Skeletal muscle tissue (tissue), 4 donors: ENCODE measurements around the gene KATNBL1. TPM values are rescaled to one million over a fixed set of nuclear protein-coding genes. Genes with fewer than 3 reads are reported as not detected.
"Not testable (repeated sequence)": the region's sequence is repeated elsewhere in the genome, so short reads cannot be mapped to it uniquely, and the experiment has no call there.

Experiments used
- H3K27ac ChIP-seq: one replicate; pipeline ENCODE4 v1.7.0; 2013; ENCODE audit warnings: mild to moderate bottlenecking, low read depth, low read length, inconsistent platforms
- H3K27me3 ChIP-seq, 3 donors: one replicate each; pipeline ENCODE4 v1.7.0; 2013; ENCODE audit warnings: low read length in 3 of 3; ENCODE audit not compliant: control insufficient read depth in 3 of 3, insufficient read depth in 3 of 3
- H3K36me3 ChIP-seq, 3 donors: one replicate each; pipeline ENCODE4 v1.7.0; 2013; ENCODE audit warnings: low read length in 3 of 3; ENCODE audit not compliant: control insufficient read depth in 3 of 3, insufficient read depth in 3 of 3
- H3K4me1 ChIP-seq, 3 donors: one replicate each; pipeline ENCODE4 v1.7.0; 2013; ENCODE audit warnings: low read length in 3 of 3, mild to moderate bottlenecking in 3 of 3; ENCODE audit not compliant: control insufficient read depth in 3 of 3, insufficient read depth in 3 of 3
- H3K4me3 ChIP-seq, 3 donors: one replicate each; pipeline ENCODE4 v1.7.0; 2013; ENCODE audit warnings: low read length in 3 of 3
- H3K9ac ChIP-seq, 3 donors: one replicate each; pipeline ENCODE4 v1.7.0; 2013; ENCODE audit warnings: low read length in 3 of 3, mild to moderate bottlenecking in 3 of 3, moderate library complexity in 2 of 3, low read depth in 1 of 3
- H3K9me3 ChIP-seq, 3 donors: one replicate each; pipeline ENCODE4 v1.7.0; 2013; ENCODE audit warnings: low read length in 3 of 3; ENCODE audit not compliant: control insufficient read depth in 3 of 3
- total RNA-seq: library from RNA; depleted of rRNA; stranded (reverse); fragments of >200 nt; gene quantifications from one replicate; pipeline ENCODE4 v1.2.3, GENCODE V29; 2014
- donor health status: Osteomylitis.

Gene KATNBL1
- total RNA-seq, 1 donor from 2014 or later: 93.4 TPM

DNA sequence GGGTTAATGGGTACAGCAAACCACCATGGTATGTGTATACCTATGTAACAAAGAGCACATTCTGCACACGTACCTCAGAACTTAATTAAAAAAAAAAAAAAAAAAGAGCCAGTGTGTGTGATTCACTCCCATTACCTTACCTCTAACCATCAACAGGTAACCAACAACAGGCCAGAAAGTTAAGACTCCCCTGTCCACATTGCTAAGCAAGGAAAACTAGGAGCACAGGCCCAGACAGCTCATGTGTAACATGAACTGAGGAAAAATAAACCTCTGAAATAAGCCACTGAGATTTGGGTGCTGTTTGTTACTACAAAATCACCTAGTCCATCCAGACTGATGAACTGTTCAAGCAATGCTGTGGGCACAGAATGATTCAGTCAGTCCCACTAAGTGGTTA is 6.0 kb downstream of the KATNBL1 start:
- no peak overlapping the region for H3K9ac ChIP-seq
- no peaks in the 10 kb centered on the region for H3K27me3 ChIP-seq
- H3K4me3 ChIP-seq: no peak overlapping the region
- H3K9me3 ChIP-seq: no peaks in the 10 kb centered on the region
- H3K27ac ChIP-seq: no peak overlapping the region
- peaks cover 0 to 4% (median 0%) of the 10 kb centered on the region in 3 donors for H3K36me3 ChIP-seq
- H3K4me1 ChIP-seq: peaks cover 4 to 7% (median 4%) of the 10 kb centered on the region in 3 donors

DNA sequence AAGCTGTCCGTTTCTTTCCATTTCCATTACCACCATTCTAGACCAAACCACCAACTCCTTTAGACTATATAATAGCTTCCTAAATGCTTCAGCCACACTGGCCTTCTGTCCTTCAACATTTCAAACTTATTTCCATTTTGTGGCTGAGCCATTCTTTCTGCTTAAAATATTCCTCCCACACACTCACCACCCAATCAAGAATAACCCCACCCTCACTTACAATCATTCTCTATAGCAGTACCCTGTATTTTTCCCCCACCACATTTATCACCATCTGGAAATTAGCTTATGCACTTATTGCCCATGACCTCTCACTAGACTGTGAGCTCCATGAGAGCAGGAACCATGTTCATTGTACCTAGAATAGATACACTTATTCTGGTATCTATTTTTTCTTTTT is 6.6 kb downstream of the KATNBL1 start:
- Histone ChIP-seq H3K27ac (no peak overlapping the region), H3K4me1 (peaks cover 0 to under 1% (median 0%) of the 10 kb centered on the region in 3 donors), H3K9me3 (no peaks in the 10 kb centered on the region), H3K27me3 (no peaks in the 10 kb centered on the region), H3K4me3 (no peak overlapping the region), H3K36me3 (peaks cover 0 to 4% (median 0%) of the 10 kb centered on the region in 3 donors), H3K9ac (no peak overlapping the region)

DNA sequence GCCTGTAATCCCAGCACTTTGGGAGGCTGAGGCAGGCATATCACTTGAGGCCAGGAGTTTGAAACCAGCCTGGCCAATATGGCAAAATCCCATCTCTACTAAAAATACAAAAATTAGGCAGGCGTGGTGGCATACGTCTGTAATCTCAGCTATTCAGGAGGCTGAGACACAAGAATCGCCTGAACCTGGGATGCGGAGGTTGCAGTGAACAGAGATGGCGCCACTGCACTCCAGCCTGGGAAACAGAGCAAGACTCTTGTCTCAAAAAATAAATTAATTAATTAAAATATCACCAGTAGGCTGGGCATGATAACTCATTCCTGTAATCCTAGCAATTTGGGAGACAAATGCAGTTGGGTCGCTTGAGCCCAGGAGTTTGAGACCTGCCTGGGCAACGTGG is 16.6 kb downstream of the KATNBL1 start:
- not testable (repeated sequence) for H3K4me3 ChIP-seq, H3K4me1 ChIP-seq, H3K36me3 ChIP-seq, H3K27me3 ChIP-seq, H3K9me3 ChIP-seq, H3K9ac ChIP-seq, H3K27ac ChIP-seq

DNA sequence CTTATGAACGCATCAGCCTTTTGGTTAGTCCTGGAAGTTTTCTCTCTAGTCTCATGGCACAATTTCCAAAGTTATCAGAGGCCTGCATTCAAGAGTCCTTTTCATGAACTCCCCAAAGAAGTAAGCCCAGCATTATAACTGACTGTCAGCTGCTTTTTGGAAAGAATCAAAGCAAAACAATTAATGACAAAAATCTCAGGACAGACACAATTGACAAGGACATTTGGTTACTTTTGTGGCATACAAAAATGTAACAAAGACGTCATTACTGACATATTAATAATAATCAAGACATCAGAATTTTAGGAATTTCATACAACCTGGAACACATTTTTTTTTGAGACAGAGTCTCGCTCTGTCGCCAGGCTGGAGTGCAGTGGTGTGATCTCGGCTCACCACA is 21.2 kb downstream of the KATNBL1 start:
- no peak overlapping the region for H3K9ac ChIP-seq
- no peaks in the 10 kb centered on the region for H3K27me3 ChIP-seq
- no peaks in the 10 kb centered on the region for H3K4me1 ChIP-seq
- H3K9me3 ChIP-seq: no peaks in the 10 kb centered on the region
- no peak overlapping the region for H3K4me3 ChIP-seq
- no peaks in the 10 kb centered on the region for H3K36me3 ChIP-seq
- H3K27ac ChIP-seq: no peak overlapping the region

DNA sequence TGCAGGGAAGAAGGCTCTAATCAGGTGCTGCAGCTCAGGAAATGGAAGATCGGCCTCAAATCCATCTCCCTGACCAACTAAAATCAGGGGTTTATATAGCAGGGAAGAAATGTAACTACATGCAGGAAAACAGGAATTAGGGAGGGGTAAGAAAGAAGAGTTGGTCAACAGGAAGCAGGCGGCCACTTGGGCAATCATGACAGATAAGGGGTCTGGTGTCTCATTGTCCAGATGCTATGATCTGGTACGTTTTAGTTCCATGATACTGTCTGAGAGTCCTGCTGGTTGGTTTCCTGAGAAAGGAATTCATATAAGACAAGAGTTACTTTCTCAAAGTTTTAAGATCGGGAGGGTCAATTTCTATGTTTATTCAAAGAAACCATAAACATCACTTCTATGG is 24.2 kb downstream of the KATNBL1 start:
- no peaks in the 10 kb centered on the region for H3K9me3 ChIP-seq
- H3K36me3 ChIP-seq: no peaks in the 10 kb centered on the region
- no peak overlapping the region for H3K9ac ChIP-seq
- H3K27me3 ChIP-seq: no peaks in the 10 kb centered on the region
- no peak overlapping the region for H3K4me3 ChIP-seq
- H3K27ac ChIP-seq: no peak overlapping the region
- H3K4me1 ChIP-seq: no peaks in the 10 kb centered on the region

DNA sequence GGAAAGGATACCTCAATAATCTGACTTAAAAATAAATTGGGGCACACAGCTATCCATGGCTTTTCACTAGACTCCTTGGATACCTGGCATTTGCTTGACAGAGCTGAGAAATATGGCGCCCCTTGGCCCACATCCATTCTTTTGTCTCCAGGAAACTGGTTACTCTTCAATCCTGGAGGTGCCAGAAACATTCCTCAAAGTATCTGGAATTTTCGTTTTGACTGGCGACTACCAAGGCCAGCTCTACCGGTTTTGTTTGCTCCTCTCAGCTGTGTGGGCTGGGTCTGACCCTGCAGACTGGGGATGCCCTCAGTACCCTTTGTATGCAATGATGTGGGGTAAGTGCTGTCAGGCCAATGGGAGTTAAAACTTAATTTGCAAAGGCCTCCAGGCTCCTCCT is 27.0 kb downstream of the KATNBL1 start:
- no peaks in the 10 kb centered on the region for H3K27me3 ChIP-seq
- no peaks in the 10 kb centered on the region for H3K4me1 ChIP-seq
- no peak overlapping the region for H3K27ac ChIP-seq
- H3K4me3 ChIP-seq: no peak overlapping the region
- no peaks in the 10 kb centered on the region for H3K36me3 ChIP-seq
- no peaks in the 10 kb centered on the region for H3K9me3 ChIP-seq
- H3K9ac ChIP-seq: no peak overlapping the region

DNA sequence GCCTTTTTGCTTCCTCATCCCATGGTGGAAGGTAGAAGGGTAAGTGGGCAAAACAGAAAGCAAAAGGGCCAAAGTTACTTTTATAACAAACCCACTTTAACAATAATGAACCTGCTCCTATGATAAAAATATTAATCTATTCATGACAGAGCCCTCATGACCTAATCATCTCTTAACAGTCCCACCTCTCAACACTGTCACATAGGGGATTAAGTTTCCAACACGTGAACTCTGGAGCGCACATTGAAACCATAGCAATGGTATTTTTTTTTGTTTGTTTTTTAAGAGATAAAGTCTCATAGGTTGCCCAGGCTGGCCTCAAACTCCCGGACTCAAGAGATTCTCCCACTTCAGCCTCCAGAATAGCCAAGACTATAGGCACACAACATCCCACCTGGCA is 30.7 kb downstream of the KATNBL1 start:
- H3K9me3 ChIP-seq: no peaks in the 10 kb centered on the region
- no peaks in the 10 kb centered on the region for H3K36me3 ChIP-seq
- no peaks in the 10 kb centered on the region for H3K27me3 ChIP-seq
- no peak overlapping the region for H3K4me3 ChIP-seq
- H3K27ac ChIP-seq: no peak overlapping the region
- H3K9ac ChIP-seq: no peak overlapping the region
- H3K4me1 ChIP-seq: no peaks in the 10 kb centered on the region

DNA sequence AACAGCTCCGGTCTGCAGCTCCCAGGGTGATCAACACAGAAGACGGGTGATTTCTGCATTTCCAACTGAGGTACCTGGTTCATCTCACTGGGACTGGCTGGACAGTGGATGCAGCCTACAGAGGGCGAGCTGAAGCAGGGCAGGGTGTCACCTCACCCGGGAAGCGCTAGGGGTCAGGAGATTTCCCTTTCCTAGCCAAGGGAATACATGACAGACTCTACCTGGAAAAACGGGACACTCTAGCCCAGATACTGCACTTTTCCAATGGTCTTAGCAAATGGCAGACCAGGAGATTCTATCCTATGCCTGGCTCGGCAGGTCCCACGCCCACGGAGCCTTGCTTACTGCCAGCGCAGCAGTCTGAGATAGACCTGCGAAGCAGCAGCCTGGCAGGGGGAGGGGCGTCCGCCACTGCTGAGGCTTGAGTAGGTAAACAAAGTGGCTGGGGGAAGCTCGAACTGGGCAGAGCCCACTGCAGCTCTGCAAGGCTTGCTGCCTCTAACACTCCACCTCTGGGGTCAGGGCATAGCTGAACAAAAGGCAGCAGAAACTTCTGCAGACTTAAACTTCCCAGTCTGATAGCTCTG is 43.8 kb downstream of the KATNBL1 start:
- H3K9ac ChIP-seq, H3K9me3 ChIP-seq, H3K27me3 ChIP-seq, H3K4me1 ChIP-seq, H3K4me3 ChIP-seq, H3K36me3 ChIP-seq, H3K27ac ChIP-seq: not testable (repeated sequence)

DNA sequence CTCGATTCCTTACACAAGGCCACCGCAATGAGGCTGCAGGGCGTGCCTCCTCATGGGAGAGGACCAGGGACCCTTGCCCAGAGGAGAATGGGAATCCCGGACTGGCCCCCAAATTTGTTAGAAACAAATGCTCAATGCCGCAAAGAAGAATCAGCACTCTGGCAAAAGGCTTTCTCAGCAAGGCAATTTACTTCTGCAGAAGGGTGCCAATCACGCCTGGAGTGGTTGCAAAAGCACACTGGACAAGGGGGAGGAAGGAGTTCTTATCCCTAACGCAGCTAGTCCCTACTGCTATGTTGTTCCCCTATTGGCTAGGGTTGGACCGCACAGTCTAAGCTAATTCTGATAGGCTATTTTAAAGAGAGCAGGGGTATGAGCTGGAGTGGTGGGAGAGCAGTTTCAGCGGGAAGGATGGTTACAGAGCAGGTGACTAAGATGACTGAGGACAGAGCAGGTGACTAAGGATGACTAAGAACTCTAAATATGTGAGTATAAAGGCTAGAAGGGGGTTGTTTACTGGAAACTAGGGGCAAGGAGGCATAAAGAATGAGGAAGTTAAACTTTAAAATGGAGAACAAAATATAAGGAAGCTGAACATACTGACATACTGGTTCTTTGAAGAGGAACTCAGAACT is 48.5 kb downstream of the KATNBL1 start:
- no peaks in the 10 kb centered on the region for H3K4me1 ChIP-seq
- no peak overlapping the region for H3K27ac ChIP-seq
- no peak overlapping the region for H3K9ac ChIP-seq
- no peaks in the 10 kb centered on the region for H3K9me3 ChIP-seq
- no peak overlapping the region for H3K4me3 ChIP-seq
- H3K36me3 ChIP-seq: peaks cover 4 to 12% (median 4%) of the 10 kb centered on the region in 3 donors
- no peaks in the 10 kb centered on the region for H3K27me3 ChIP-seq

DNA sequence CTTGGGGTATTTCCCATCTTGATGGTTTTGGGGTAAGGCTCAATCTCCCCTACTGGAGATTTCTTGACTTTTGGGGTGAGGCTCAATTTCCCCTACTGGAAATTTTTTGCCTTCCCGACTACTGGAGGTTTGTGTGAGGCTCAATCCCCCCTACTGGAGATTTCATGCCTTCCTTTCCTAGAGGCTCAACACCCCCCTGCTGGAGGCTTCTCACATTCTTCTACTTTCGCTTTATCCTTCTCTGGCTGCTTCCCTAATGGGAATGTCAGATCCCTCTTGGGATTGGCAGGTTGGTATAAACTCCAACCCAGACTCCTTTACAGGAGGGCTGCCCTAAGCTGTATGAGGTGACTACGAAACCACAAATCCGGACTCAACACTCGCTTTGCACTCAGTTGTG is 49.2 kb downstream of the KATNBL1 start:
- H3K27ac ChIP-seq: no peak overlapping the region
- H3K27me3 ChIP-seq: no peaks in the 10 kb centered on the region
- no peak overlapping the region for H3K9ac ChIP-seq
- no peaks in the 10 kb centered on the region for H3K4me1 ChIP-seq
- H3K4me3 ChIP-seq: no peak overlapping the region
- no peaks in the 10 kb centered on the region for H3K9me3 ChIP-seq
- peaks cover 4 to 16% (median 8%) of the 10 kb centered on the region in 3 donors for H3K36me3 ChIP-seq
